Measurements from ENCODE around the gene DLG2.

Gene DLG2

DNA sequence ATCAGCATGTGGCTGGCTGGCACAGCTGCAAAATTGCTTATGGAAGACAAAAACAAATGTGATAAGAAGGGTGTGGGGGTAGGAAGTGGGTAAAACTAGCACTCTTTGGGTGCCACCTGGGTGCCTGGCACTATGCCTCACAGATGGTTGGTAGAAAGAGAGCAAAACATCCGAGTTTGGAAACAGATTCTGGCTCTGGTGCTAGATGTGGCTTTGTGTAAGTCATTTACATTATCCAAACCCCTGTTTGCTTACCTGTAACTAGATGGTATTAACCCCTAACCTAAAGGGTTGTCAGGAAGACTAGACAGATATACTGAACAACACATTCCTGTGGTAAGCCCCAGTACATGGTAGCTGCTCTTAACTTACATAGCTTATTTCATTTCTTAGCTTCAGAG, 905.6 kb downstream of the DLG2 start:
- DNase-seq = no peak

DNA sequence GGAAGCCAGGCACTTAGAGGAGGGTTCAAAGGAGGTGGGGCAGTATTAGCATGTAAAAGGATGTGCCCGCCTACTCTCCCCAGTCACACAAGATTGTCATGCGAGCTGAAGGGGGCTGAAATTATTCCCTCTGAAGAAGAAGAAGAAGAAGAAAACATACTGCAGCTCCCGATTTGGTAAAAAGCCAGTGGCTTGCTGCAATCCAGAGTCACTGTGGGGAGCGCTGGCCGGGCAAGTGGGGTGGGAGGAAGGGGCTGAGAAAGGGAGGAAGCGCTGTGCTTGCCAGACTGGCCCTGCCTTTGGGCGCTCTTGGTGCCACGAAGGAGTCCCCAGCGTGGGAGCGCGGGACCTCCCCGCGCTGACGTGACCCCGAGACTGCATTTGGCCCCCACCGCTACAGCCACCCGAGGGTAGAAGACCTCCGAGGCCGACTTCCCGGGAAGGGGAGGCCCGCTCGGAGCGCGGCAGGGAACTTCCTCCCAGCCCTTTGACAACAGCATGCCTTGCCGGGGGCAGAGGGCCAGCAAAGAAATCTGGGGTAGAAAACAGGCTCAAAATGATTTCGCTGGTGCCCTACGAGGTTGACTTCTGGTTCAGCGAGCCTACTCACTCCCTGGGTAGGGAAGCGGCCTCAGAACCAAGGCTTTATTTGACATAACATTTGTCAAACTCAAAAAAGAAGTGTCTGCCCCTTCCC, 906.3 kb downstream of the DLG2 start:
- DNase-seq = no peak

DNA sequence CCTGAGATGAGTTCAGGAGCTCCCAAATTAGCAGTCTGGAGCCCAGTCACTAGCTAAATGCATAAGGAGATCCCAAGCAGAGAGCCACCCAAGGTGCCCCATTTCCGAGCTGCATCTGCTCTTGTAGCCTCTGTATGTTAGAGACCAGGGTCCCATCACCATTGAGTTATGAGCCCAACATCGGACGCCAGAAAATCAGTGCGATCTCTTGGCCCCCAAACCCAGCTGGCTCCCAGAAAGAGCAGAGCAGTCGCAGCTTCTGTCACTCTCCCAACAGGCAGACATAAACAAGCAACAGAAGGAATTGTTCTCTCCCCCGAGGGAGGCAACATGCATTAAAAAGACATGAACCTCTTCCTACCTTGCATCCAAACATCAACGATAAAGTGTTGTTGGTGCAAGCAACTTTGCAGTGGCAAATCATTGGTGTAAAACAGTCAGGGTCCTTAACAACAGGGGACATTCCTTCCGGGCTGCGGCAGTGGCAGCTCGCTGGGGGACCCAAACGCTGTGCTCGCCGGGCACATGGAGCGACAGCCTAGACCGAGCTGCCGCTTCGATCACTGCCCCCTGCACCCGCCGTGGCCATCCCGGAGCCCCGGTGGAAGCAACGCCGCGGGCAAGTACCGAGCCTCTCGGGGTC, 907.1 kb downstream of the DLG2 start:
- DNase-seq = no peak

DNA sequence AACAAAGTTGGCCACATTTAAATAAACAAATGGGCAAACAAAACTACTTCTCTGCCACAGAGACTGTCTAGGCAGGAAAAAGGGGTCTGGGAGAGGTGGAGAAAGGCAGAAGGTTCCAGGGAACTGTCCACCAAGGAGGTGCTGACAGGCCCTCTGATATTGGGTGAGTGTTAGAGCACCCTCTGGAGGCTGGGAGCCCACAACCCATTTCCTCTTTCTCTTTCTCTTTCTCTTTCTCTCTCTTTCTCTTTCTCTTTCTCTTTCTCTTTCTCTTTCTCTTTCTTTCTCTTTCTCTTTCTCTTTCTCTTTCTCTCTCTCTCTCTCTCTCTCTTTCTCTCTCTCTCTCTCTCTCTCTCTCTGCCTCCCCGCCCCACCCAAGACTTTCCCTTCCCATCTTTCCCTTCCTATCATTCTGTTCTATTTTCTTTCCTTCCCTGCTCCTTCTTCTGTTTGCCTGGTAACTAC, 912.8 kb downstream of the DLG2 start:
- no peak for DNase-seq

DNA sequence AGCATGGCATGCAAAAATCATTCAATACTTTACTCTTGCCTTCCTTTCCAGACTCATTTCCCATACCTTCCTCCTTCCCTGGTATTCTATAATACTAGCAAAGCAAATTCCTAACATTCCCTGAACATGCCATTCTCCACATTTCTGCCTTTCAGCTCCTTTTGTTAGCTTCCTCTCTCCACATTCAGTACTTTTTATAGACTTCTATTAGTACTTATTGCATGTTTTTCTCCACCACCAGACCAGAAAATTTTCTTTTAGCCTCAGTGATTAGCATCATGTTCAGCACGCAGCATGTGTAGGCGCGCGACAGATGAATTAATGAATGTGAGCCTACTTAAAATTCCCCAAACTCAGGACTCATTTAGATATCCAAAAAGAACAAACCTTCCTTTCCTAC, 935.3 kb downstream of the DLG2 start:
- DNase-seq = no peak

DNA sequence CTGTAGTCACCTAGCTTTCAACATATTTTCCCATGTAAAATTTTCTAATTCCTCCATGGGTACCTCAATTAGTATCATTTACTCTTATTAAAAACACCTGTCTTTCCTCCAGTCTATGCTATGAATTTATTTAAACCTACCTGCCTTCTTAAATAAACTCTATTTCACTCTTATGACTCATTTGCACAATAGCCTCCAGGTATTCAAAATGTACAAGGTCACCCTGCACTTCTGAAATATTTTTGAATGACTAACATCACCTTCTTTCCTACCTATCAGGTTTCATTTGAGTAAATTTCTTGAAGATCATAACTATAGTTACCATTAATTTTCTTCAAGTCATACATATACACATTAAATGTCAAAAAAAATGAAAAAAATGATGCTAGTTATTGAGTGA, 939.7 kb downstream of the DLG2 start:
- DNase-seq = no peak

DNA sequence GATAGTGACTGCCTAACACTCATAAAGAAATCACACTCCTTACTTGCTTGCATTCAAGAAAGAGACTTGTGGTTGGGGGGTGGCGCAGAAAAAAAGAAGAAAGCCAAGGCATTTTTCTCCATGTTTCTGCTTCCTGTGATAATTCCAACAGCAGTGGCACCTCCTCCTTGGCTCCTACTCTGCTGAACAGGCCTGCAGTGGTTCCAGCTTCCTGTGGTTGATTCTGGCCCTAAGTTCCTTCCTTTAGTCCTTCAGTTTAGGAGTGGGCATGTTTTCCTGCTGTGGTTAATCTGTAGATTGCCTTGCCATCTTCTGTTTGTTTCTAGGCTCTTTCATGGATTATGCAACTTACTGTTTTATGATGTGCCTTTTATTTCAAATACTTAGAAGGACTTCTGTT, 940.4 kb downstream of the DLG2 start:
- DNase-seq = no peak

DNA sequence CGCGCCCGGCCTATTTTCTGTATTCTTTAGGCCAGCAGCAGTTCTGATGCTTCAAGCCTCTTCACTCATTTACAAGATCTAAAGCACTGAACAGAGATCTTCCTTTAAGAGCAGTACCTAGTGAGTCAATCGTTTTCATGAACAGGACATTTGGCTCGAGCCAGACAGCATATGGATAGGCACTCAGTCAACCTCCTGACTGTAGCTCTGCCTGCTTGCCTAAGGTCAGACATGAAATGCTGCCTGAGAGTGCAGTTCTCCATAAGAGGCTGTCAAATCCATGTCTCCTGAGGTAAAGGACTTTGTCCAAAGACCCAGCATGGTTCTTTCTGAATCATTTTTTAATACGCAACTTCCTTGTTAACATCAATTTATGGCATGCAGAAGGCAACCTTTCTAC, 941.2 kb downstream of the DLG2 start:
- no peak for DNase-seq

DNA sequence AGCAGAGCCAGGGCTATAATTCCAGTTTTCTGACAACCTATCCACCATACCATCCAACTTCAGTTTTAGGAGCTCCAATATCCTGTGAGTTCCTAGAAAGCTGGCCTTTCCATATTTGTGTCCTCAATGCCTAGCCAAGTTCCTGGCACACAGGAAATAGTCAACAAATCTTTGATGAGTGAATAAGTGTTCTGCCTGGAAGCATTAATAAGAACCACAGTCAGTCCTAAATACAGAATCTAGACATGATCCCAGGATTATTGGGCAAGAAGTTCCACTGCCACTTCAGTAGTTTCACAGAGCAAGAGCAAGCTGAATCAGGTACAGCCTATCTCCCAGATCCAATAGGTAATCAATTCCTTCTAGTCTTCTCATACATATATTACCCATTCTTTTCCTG, 942.0 kb downstream of the DLG2 start:
- DNase-seq = no peak

DNA sequence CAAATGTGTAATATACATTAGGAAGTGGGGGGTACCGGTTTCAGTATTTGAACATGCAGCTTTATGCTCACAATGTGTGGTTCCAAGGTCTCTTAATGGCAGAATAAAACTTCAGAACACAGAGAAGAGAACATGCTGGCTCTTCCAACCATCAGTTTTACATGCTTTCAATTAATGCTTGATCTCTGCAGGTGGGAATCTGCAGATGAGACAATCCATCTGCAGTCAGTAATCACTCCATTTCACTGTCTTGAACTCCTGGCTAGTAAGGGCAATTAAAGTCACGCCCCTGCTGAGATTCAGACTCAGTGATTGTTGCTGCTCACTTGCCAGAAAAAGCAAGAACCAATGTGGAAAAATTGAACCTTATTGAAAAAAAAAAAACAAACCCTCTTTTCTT, 945.7 kb downstream of the DLG2 start:
- DNase-seq = no peak

DNA sequence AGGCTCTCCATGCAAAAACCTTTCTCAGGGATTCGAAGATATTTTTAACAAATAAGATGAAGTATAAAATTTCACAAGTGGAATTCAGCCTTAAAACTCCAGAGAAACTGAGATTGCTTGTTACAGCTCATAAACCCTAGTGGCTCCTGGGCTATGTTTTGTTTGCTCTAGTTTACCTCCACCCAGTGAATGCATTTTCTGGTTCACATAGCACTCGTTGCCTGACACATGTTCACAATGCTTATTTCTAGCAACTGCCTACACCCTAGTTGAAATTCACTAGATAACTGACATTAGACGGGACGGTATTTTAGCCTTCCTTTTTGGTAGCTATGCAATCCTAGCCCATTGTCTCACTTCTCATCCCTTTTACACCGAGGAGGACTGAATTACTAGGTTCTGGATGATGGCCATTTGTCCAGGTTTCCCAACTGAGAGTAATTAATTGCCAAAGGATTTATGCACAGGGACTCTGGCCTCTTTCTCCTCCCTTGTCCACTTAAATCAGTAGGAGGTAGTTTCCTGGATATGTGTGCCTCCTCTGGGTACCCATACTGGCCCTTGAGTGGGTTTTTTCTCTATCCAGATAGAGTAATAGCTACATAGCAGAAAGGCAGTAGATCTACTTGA, 951.6 kb downstream of the DLG2 start:
- DNase-seq = no peak

DNA sequence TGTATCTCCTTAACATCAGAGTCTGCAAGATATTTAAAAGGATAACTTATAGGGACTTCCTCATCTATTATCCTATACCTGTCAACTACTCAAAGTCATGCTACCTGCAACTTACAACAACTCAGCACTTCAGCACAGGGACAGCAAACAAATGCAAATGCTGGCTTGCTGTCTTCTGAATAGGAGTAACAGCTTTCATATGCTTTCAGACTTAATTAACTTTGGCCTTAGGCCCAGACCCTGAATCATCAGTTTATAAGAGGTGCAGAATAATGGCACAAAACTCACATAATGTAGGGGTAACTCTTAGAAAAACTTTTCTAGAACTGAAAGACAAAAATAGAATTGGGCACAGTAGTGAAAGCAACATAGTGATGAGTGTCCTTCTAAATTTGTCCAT, 953.4 kb downstream of the DLG2 start:
- no peak for DNase-seq

DNA sequence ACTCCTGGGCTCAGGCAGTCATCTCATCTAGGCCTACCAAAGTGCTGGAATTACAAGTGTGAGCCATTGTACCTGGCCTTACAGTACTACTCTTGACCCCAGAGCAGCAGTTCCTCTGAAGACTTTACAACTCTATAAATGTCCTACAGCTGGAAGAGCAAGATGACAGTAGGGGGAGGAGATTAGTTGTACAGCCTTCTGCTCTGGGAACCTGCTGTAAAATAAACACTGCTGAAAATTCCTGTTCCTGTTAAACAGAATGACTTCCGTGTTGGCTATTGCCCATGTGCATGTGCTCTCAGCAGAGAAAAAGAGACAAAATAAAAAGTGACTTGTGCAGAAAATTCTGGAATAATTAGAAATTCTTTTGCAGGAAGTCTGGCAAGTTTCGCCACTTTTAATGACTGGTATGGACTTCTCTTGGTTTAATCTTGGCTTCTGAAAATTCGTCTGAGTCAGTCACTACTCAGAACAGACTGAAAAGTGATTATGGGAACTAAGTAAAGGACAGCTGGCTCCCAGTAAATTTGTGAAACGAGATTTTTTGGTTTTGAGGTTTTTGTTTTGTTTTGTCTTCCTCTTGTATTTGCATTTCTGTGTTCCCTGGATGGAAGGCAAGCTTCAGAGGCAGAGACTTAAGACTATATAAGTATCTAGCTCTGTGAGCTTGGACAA, 955.7 kb downstream of the DLG2 start:
- no peak for DNase-seq

DNA sequence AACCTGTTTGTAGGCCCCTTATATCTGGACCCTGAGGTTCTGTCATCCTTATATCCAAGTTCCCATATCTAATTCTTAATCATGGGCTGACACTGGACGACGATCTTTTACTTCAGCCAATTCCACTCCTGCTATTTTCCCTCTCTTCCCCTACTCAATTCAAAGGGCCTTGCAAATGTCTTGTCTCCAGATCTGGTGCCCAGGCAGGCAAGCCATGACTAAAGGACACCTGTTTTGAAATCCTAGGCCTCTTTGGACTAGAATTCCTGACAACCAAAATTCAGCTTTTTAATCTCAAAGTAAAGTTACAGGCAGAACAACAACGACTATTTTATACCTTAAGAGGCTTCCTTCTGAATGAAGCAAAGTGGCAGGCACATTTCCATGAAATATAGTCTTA, 963.4 kb downstream of the DLG2 start:
- no peak for DNase-seq

DNA sequence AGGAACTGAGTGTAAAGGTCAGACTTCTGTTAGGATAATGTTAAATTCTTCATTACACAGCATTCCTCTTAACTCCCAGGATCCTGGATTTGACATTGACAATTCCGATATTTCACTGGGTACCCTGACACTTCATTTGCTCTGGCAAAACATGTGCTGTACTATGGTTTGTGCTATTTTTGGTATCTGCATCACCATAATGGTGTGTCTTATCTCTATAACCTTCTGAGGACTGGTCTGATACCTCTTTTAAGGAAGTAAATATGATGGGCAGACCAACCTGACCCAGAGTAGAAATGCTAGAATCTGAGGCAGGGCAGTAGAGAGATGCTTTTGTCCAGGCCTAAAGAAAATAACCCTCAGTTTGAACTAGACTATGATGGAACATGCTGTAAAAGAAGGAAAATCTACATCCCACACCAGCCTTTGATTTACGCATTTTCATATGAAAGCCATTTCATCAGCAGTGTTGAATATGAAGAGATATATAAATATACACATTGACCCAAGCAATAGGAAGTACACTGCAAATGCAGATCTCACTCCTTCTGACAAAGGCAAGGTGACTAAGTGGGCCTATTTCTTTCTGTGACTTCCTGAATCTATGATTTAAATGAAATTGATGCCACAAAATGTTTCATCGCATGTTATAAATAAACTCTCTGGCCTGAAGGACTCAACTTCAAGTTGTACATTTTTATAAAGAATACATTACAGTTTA, 966.7 kb downstream of the DLG2 start:
- no peak for DNase-seq

DNA sequence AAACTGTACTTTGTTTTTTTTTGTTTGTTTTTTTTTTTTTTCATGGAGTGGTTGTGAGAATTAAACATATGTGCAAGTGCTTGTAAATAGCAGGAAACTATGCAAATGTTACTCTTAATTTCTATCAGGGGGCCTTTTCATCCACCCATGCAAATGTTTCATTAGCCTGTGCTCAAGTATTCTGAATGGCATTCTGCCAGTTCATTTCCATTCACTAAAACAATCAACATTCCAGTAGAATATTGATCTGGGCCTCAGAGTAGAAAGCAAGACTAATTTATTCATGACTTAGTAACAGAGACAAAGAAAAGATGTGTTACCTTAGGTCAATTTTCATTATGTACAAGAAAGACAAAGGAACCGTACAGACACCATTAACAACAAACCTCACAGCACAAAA, 971.4 kb downstream of the DLG2 start:
- no peak for DNase-seq

DNA sequence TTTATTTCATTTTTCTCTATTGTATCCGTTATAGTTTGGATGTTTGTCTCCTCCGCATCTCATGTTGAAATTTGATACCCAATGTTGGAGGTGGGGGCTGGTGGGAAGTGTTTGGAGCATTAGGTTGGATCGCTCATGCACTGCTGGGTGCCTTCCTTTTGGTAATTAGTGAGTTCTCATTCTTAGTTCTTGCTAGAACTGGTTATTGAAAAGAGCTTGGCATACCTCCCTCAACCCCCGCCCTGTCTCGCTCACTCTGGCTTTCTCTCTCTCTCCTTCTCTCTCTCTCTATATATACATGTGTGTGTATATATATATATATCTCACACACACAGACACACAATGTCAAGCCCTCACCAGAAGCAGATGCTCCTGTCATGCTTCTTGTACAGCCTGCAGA, 978.7 kb downstream of the DLG2 start:
- DNase-seq = no peak

DNA sequence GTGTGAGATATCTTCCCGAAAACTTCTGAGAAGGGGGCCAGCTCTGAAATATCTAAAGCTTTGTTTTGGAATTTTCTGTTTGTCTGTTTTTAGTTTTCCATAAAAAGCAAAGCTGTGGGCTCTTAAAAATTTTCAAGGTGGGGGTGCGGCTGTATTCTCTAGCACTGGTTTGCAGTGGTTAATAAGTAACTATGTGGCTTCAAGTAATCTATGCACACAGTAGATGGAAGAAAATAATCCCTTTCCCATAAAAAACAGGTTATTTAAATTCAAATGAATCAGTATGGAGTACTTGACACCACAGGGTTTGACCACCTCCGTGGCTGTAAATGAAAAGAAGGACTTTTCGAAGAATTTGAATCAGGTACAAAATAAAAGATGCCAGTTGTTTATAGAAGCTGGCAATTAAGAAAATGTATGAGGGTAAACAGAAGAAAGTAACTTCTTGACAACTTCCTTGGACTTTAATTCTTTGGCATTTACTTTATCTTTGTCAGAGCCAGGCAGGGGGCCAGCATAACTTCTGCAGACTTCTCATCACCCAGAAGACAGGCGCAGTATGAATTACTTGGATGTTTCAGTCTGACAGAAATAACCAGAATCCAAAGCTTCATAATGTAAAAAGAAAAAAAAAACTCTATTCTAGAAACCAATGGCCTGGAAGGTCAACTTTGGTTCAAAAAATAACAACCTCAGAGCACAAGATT, 981.0 kb downstream of the DLG2 start:
- no peak for DNase-seq

DNA sequence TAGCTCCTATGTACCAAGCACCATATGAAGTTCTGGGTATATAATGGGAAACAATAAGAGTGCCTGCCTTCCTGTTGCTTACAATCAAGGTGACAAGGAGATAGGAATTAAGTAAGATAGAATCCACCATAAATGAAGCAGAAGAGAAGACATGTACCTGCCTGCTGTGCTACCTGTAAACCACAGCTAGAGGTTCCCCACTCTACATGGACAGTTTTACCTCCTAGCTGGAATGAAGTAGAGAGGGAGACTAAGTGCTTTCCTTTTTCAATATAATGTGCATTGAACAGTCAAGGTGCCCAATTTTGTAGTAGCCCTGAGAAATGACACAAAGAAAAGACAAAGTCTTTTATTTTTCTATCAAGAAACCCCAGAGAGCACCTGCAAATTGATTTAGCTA, 984.6 kb downstream of the DLG2 start:
- DNase-seq = no peak

DNA sequence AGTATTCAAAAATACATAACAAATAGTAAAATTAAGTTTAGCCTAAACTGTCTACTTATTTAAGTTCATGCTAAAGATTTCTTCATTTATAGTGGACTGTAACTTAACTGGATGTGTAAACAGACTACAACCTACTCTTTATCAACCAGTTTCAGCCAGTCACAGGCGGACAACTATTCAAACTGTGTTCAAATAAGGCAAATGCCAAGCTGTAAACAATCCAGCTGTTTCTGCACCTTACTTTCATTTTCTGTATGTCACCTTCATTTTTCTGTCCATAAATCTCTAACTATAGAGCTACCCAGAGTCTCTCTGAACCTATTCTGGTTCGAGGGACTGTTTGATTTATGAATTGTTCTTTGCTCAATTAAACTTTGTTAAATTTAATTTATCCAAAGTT, 992.8 kb downstream of the DLG2 start:
- no peak for DNase-seq

DNA sequence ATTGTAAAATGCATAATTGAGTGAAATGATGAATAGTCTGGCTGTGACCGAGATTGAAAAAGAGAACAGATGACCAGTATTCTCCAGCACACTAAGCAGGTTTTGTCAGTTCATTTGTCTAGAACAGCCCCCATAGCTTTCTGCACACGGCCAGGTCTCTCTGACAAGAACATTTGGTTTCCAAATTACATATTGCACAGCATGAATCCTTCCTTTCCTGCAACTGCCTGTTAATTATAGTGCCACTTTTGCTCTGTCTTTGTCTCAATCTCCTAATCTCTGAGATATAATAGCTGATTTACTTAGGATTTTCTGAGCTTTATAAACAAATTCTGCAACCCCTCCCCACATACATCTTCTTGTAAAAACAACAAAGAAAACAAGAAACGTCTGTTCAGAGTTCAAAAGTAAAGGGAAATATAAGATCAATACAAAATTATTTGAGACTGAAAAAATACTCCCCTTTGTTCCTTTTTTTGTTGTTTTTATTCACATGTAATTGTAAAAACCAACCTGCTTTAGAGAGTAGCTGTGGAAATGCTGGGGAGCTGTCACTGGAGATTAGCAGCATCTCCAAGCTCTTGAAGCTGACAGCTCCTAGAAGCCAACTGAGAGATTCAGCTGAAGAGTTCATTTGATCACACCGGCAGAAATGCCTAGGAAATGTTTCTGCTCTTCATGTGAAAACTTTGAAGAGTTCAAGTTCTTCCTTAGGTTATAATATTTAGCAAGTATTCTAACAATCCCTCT, 998.1 kb downstream of the DLG2 start:
- no peak for DNase-seq

DNA sequence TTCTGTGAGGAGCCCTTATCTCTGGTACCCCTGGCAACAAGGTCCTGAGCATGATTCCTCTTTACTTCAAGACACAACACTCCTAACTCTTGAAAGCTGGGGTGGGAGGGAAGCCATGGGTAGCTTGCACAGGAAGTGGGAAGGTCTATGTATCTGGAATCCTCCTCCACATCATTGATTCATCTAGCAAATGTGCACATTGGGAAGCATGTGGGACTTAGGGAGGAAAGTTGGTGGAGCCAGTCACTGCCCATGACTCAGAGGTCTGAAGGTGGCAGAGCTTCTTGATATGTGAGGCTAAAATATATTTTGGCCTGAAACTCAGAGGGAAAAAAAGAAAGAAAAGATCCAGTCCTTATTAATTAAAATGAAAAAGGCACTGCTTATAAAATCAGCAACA, 1000.9 kb downstream of the DLG2 start:
- DNase-seq = no peak
